GM21447 (cell line): ENCODE results near the gene FN3K.
A peak's percentile ranks its signal among the peaks of the same experiment; 100 is the strongest.
"Not testable (repeated sequence)": the region's sequence is repeated elsewhere in the genome, so short reads cannot be mapped to it uniquely, and the experiment has no call there.

Experiments used
- ATAC-seq: cut with Tn5 transposase; IDR thresholded peaks from one replicate; pipeline ENCODE4 v1.9.1; 2021; ENCODE audit not compliant: unreplicated experiment

The FN3K gene

GRCh38 chr17:82736511-82737185, 1.2 kb downstream of the FN3K start:
- no peak for ATAC-seq

- no peak for ATAC-seq
These were observed 2.8 kb downstream of the FN3K start for GRCh38 chr17:82737967-82738877.

GRCh38 chr17:82740906-82741759, 5.7 kb downstream of the FN3K start:
- no peak for ATAC-seq

- ATAC-seq = no peak
These were observed 8.2 kb downstream of the FN3K start for GRCh38 chr17:82743344-82744219.

- ATAC-seq = not testable (repeated sequence)
These were observed 9.3 kb downstream of the FN3K start for GRCh38 chr17:82744736-82745135.

GRCh38 chr17:82745524-82745923, 10.1 kb downstream of the FN3K start:
- no peak for ATAC-seq

GRCh38 chr17:82748756-82749155, 13.3 kb downstream of the FN3K start:
- ATAC-seq = no peak

- ATAC-seq = no peak
These were observed 15.0 kb downstream of the FN3K start for GRCh38 chr17:82750241-82750908.

- peak; percentile 12 for ATAC-seq
These were observed 15.8 kb downstream of the FN3K start for GRCh38 chr17:82751171-82751570.

- ATAC-seq = peak; percentile 67
These were observed 16.4 kb downstream of the FN3K start, which contains the start of gene TBCD for GRCh38 chr17:82751571-82752370. Gene TBCD, plus strand, starts transcription at chr17:82752065. Its CDS starts 129 bp downstream, at chr17:82752194.

- ATAC-seq = peak; percentile 31
These were observed 17.2 kb downstream of the FN3K start for GRCh38 chr17:82752371-82753200.

- no peak for ATAC-seq
These were observed 17.7 kb downstream of the FN3K start for GRCh38 chr17:82753201-82753464.

- ATAC-seq = no peak
These were observed 19.1 kb downstream of the FN3K start for GRCh38 chr17:82754297-82755208.

- ATAC-seq = no peak
These were observed 20.8 kb downstream of the FN3K start for GRCh38 chr17:82756166-82756565.

- no peak for ATAC-seq
These were observed 30.0 kb downstream of the FN3K start for GRCh38 chr17:82765371-82765770.

- ATAC-seq = no peak
These were observed 31.8 kb downstream of the FN3K start for GRCh38 chr17:82767041-82767754.

GRCh38 chr17:82769041-82769440, 33.6 kb downstream of the FN3K start:
- no peak for ATAC-seq
